HG02678 (cell line): ENCODE results near the gene MPEG1.

Experiments used
- ATAC-seq: cut with Tn5 transposase; IDR thresholded peaks from one replicate; pipeline ENCODE4 v1.9.1; 2021; ENCODE audit warnings: mild to moderate bottlenecking, moderate library complexity; ENCODE audit not compliant: unreplicated experiment

Gene MPEG1, protein sequence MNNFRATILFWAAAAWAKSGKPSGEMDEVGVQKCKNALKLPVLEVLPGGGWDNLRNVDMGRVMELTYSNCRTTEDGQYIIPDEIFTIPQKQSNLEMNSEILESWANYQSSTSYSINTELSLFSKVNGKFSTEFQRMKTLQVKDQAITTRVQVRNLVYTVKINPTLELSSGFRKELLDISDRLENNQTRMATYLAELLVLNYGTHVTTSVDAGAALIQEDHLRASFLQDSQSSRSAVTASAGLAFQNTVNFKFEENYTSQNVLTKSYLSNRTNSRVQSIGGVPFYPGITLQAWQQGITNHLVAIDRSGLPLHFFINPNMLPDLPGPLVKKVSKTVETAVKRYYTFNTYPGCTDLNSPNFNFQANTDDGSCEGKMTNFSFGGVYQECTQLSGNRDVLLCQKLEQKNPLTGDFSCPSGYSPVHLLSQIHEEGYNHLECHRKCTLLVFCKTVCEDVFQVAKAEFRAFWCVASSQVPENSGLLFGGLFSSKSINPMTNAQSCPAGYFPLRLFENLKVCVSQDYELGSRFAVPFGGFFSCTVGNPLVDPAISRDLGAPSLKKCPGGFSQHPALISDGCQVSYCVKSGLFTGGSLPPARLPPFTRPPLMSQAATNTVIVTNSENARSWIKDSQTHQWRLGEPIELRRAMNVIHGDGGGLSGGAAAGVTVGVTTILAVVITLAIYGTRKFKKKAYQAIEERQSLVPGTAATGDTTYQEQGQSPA

DNA sequence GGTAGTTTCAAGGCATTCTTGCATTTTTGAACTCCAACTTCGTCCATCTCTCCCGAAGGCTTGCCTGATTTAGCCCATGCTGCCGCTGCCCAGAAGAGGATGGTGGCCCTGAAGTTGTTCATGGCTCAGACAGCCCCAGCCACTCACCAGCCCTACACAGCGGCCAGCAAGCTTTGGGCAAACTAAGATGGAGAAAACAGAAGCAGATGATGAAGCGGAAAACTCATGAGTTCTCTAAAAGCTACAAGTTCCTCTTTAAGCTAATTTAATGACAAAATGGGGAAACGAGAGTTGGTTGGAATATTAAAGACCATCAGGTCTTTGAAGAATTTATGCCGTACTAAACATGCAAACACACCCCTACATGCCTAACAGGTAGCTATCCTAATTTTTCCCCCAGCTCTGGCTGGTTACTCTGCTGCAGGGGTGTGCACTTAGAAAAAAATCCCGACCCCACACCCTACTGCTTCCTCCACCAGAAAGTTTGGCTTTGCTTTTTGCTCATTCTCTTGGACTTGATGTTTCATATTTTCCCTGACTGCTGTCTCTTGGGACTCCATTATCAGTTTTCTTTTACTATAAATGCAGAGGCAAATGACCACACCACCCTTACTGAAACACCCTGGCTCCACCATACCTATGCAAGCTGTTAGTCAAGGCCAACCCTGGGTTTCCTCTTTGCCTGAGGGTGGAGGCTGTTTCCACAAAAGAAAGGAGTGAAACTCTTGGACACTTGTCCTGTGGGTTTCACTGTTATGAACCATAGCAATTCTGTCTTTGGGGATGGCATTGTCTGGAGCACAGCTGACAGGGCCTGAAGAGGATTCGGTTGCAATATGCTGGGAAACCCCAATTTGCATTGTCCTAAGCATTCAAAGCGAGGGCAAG, at the start of gene MPEG1:
Gene MPEG1, minus strand, starts transcription at position 184 of the 888 bp plus-strand sequence. Its CDS starts 62 bp downstream, at position 122.
- peak; percentile 22 for ATAC-seq

DNA sequence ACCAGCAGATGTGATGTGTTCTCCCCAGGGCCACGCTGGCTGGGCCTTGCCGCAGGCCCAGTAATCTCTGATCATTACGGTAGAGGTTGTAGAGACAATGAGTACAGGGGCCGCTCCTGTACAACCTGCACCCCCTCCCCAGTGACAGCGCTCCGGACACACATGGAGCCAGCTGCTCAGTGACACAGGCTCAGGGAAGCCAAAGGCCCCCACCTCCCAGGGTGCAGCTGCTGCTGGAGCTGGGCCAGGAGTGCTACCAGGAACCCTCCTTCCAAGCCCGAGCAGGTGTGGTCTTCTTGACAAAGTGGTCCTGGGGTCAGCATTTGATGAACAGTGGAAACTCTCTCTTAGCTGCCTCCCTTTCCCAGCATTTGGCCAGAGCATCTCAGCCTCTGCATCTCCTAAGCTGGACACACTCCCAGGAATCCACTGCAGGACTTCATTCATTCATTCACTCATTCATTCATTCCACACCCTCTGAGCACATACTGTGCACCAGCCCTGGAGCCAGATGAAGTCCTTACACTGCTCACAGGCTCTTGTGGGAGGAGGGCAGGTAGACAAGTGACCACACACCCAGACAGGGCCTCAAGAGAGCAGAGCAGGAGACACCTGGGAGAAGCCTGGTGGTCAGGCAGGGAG, 49.6 kb upstream of the MPEG1 start:
- no peak for ATAC-seq

DNA sequence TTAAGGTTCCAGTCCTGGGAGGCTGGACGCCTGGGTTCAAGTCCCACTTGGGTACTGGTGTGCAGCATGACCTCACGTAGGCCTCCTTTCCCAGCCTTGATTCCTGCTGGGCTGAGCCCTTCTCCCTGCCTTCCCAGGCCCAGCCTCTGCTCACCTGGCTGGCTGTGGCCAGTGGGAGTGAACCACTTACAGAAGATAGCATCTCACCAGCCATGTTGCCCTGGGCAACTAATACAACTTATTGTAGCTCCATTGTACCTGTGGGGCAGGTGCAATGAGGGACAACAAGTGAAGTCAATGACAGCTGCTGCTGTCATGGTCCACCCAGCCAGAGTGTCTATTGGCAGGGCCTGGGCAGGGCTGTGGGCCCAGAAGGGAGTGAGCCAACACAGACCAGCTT, 48.4 kb upstream of the MPEG1 start:
- ATAC-seq, result no peak

DNA sequence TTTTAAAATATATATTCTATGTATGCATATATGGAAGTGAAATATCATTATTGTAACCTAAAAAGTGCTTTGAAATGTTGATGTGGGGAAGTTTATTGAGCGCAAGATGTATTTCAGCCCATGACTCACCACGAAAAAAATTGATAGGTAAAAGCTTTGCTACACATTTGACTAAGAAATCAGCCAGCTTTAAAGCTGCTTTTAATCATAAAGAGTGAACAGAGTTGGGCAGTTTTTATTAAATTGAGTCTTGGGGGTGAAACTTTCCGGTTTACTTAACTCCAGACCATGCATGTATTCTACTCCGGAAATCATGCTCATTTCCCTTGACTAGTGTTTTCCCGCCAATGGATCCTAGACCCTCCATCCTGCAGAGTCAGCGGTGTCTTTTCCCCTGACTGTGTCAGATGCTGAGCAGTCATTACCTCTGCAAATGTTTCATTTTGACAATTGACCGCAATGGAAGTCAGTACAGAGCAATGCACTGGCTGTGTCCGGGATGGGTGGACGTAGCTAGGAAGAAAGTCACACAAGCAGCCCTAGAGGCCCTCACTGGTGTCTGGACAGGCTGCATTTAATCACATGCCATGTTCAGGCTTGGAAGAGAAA, 47.2 kb upstream of the MPEG1 start:
- ATAC-seq, result peak; percentile 37

DNA sequence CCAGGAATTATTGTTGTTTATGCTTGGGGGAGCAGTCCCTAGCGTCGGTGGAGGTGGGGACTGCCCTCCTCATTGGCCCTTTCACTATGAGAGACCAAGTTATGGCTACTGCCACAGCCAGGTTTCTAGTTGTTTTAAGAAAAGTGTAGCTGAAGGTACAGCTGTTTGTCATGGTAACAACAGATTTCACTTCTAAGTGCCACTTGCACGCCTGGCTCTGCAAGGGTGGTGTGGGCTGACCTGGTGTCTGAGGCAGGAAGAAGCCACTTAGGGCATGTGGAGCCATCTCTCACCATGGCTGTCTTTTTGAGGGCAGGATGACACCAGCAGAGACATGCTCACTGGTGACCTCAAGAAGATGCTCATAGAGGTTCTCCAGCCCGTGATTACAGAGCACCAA, 46.3 kb upstream of the MPEG1 start:
- ATAC-seq, result no peak

DNA sequence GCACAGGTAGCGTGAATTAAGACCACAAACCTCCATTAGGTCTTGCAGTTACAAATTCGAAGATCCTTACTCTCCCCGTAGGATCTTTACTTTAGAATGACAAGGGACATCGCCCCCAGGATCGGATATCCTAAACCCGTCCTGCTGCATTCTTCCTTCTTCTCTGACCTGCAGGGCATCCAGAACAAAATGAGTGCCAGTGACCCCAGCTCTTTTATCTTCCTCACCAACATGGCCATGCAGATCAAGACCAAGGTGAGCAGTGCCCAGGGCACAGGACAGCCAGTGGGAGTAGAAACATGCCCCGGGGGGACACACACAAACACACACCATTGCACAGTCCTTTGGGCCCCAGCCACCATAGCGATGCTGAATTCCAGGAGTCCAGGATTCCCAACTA, 42.6 kb upstream of the MPEG1 start:
- no peak for ATAC-seq

DNA sequence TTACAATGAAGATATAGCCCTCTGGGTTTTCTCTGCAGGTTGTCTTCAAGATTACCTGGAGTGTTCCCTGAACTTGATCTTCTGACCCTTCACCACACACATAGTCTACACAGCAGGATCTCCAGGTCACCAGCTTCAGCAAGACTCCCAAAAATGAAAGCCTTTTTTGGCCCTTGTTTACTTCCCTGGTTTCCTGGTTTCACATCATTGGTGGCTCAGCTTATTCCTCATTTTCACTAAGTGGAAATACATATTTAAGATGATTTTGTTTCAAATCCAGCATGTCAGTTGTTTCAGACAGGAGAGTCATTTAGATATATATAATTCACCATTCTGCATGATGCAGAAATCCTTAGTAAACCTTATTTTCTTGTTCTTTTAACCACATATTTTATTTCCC, 41.6 kb upstream of the MPEG1 start:
- no peak for ATAC-seq

DNA sequence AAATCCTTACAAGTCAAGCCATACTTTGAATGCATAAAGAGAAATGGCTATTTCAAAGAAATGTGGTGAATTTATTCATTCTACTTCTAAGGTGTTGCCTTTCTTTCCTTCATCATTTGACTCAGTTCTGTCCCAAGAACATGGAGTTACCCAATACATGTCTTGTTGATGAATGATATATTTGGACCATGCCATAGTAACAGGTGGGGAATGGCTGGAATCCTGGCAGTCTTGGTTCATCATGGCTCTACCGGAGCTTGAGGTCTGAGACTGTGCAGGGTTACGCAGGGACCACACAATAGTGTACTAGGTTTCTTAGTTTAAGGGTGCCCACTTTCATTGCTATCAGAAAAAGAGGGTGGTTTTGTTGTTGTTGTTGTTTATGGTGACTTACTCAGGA, 40.3 kb upstream of the MPEG1 start:
- no peak for ATAC-seq

DNA sequence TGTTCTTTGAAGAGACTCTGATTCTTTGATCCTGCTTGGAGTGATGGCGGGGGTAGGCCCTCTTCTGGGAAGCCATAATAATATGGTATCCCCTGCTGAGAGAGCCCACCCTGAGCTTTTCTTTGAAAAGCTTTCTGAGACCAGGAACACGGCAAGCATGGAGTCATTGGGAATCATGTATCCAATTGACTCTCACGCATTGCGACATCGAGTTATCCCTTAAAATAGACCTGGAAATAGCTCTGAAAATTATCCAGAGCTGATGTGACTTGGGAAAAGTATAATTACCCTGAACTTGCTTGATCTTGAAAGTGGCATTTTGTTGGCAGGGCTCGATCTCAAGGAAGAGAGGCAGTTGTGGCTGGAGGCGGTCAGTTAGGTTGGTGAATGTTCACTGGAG, 36.8 kb upstream of the MPEG1 start:
- ATAC-seq, result no peak

DNA sequence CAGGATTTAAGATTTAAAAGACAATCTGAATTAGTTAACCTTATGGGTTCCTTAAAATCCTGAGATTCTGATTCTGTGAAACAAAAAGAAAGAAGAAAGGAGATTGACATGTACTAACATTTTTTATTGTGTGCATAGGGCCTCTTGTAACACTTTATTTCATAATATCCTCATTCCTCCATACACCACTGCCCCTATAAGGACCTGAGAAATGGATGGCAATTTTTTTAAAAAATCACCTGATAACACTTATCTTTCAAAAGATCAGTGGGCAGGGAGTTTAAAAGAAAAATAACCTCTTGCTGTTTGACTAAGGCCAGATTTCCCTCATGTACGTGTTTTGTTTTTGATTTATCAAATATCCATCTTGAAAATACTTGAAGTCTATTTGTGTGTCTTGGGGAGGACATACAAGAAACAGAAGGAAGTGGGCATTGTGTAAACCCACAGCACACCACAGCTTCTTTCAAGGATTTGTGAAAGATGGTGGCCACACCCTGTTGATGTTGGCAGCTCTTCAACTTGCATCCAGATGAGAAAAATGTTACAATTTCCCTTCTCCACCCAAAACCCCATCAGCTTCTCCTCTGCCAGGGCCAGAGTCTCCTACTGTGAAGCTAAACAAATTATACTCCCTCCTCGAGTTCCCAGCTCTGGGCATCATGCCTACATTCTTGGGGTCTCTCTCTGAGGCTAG, 35.0 kb upstream of the MPEG1 start:
- no peak for ATAC-seq

DNA sequence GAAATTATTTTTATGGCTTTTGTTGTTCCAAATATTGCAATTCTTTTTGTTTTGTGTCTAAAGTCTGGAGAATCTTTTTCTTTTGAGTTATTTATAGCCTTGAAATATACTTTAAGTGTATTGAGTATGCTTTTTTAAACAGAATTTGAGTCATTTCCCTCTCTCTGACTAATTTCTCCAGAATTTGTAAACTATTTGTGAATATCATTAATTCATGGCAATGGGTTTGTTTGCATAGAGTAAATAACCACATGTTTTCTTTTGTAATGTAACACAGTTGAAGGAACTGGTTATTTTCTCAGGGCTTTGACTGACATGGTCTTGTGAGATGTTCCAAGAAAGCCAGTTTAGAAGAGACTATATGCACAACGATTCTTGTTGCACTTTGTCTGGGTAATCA, 30.9 kb upstream of the MPEG1 start:
- no peak for ATAC-seq

DNA sequence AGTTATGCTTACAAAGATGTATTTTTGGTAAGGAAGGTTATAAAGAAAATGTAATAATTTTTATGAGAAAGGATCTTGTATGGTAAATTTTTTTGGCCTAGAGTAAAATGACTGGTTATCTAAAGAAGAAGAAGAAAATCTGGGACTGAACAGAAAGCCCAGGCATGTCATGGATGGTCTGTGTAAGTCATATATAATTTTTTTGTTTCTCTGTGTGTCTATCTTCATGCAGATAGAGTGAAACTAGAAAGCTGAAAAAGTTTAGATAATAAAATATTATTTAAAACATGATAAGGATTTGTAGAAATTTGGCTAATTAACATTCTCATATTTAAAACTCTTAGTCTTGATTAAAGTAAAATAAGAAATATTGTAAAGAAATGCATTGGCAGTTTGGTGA, 27.6 kb upstream of the MPEG1 start:
- ATAC-seq, result no peak

DNA sequence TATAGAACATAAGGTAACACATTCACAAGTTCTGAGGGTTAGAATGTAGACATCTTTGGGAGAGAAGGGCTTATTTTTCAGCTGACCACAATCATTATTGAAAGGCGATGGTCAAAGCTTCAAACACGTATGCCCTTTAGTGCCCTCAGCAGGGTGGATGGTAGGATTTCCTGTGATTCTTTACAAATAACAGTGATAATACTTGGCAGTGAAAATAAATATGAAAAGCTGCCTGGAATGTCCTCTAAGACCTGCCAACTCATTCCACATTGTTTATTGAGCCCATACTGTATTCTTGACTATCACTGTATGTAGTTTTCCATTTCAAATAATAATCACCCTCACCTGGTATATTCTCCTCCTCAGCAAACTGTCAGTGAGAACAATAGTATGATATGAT, 13.7 kb upstream of the MPEG1 start:
- no peak for ATAC-seq

DNA sequence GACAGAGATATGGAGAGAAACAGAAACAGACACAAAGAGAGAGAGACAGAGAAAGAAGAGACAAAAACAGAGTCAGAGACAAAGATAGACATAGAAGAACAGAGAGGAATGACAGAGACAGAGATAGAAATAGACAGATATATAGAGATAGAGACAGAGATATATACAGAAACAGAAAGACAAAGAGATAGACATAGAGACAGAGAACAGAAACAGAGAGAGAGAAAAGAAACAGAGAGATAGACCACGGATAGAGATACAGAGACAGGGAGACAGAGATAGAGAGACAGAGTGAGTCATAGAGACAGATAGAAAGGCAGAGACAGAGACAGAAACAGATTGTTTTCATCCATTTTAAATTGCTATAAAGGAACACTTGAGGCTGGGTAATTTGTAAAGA, 12.3 kb upstream of the MPEG1 start:
- peak; percentile 39 for ATAC-seq

DNA sequence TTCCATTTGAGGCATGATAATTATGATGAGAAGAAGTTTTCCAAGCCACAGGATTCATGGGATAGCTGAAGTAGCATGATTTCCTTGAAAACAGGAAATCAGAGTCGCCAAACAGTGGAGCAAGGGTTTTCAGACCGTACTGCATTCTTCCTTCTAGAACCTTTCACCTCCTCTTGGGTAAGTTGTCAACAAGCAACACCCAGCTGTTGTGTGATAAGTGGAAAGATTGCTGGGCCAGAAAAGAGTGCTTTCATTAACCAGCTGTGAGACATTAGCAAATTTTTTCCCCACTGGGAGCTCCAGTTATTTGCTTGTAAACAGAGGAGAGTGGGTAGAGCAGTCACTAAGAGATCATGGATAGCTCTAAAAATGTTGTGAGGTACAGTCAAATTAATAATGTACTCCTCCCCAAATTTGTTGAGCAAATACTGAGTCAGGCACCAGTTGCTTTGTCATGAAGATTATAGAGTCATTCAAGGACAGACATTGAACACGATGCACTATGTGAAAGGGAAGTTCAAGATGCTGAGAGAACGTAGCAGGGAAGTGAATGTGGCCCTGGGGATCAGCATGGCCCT, 11.7 kb upstream of the MPEG1 start:
- peak; percentile 41 for ATAC-seq

DNA sequence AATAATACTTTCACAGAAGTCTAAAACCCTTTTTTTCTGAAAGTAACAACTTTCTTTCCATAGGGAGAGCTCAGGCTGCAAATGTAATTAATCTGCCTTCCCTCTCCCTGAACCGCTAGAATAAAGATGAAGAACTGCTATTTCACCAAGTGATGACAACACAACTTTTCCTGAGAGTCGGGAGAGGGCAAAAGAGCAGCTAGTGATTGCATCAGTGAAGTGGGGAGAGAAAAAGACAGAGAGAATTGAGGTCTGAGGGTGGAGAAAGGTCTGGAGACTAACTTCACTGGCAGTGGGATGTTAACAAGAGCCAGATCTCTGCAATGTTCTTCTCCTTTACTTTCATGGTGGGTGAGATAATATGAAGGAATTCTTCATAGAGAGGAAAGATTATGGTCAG, 10.9 kb upstream of the MPEG1 start:
- no peak for ATAC-seq

DNA sequence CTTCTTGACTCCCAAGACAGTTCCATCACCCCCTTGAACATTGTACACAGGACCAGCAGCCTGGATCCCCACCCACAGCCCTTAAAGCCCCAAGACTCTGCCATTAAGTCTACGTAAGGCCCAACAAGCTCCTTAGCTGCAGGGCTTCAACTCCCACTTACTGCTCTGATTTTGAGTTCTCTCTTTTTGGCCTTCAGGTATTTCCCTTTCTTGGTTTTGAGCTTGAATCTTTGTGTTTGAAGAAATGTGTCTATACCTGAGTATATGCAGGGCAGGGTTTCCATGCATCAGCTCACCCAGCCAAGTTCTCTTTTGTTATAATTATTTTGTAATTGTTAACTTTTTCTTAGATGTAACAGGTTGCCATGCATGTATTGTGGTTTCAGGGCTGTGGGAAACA, 10.4 kb upstream of the MPEG1 start:
- no peak for ATAC-seq

DNA sequence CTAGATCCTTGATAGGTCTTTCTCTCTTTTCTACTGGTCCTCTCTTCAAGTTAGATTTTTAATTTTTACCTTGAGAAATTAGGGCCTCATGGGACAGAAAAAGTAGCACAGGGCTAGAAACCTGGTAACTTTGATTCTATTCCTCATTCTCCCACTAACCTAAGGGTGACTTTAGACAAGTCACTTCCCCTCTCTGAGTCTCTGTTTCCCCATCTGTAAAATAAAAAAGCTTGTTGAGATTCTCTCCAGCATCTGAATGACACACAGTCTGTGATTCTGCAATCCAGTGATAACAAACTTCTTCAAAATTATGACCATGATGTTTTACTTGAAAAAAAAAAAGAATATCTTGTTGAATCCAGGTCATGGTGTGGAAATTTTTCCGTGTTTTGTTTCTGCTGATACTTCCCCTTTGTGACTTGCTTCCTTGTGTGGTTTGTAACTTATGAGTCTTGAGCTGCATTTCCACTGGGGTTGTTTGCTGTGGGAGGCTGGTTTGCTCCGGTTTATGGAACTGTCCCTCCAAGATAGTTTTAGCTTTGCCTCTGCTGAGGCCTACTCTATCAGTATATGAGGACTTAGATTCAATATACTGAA, 9.8 kb upstream of the MPEG1 start:
- ATAC-seq, result no peak

DNA sequence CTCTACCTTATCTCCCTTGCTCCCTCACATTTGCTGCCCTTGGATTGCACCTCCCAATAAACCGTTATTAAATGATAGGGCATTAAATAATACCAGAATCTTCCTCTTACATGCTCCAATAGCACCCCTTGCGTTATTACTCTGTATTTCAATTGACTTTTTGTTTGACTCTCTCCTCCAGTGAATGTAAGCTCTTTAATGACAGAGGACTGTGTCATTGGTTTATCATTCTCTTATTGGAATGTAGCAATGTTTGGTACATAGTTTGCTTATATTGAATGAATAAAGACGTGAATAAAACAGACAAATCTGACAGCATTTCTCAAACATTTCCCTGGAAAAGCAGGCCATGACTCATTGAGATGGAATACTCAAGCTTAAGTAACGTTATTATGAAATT, 8.7 kb upstream of the MPEG1 start:
- no peak for ATAC-seq
